HG03565 (cell line): ENCODE measurements around the gene SMC1B.
"Not testable (repeated sequence)": the region's sequence is repeated elsewhere in the genome, so short reads cannot be mapped to it uniquely, and the experiment has no call there.

ENCODE experiments used
- ATAC-seq: cut with Tn5 transposase; IDR thresholded peaks from one replicate; pipeline ENCODE4 v1.9.1; 2021; ENCODE audit warnings: mild to moderate bottlenecking, moderate library complexity; ENCODE audit not compliant: unreplicated experiment

SMC1B gene

DNA sequence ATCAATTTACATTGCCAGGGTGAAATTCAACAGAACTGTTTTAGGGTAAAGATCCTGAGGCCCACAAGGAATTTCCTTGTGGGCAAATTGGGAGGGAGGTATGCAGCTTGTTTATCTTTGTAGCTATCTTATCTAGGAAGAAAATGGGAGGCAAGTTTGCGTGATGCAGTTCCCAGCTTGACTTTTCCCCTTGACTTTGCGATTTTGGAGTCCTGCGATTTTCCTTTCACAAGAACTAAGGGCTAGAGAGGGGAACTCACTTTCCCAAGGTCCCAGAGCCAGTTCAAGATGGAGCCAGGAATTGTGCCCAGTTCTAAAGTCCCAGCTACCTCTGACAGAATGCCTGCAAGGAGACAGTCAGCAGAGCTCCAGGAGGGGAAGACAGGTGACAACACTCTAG, 30.8 kb upstream of the SMC1B start:
- no peak for ATAC-seq

GRCh38 chr22:45442116-45442515, 28.7 kb upstream of the SMC1B start:
- no peak for ATAC-seq

DNA sequence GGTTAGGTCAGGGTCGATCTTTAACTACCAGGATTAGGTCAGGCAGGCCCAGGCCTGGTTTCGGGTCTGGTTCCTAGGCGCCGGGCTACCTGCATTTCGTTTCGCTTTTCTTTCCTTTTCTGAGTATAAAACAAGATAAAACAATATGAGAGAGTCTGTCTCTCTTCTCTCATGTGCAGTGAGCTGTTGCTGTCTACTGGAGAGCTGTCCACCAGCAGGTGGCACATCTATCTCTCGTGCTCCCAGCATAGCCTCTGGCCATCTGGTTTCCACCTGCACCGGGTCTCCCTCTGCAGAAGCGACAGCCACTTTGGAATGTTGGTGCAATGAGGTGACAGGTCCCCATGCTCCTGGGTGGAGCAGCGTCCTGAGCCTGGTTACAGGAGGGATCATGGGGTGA, 27.7 kb upstream of the SMC1B start:
- ATAC-seq = no peak

- not testable (repeated sequence) for ATAC-seq
These were observed 27.3 kb upstream of the SMC1B start for GRCh38 chr22:45440688-45441087.

DNA sequence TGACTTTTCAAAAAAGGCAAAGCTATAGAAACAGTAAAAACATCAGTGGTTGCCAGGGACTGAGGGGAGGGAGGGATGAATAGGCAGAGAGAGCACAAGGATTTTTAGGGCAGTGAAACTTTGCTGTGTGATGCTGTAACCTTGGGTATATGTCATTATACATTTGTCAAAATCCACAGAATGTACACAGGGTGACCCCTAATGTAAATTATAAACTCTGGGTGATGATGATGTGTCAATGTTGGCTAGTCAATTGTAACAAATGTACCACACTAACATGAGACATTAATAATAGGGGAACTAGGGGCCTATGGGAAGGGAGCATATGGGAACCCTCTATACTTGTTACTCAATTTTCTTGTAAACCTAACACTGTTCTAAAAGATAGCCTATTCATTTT, 24.9 kb upstream of the SMC1B start:
- ATAC-seq = no peak

- not testable (repeated sequence) for ATAC-seq
These were observed 23.6 kb upstream of the SMC1B start for GRCh38 chr22:45436871-45437517.

DNA sequence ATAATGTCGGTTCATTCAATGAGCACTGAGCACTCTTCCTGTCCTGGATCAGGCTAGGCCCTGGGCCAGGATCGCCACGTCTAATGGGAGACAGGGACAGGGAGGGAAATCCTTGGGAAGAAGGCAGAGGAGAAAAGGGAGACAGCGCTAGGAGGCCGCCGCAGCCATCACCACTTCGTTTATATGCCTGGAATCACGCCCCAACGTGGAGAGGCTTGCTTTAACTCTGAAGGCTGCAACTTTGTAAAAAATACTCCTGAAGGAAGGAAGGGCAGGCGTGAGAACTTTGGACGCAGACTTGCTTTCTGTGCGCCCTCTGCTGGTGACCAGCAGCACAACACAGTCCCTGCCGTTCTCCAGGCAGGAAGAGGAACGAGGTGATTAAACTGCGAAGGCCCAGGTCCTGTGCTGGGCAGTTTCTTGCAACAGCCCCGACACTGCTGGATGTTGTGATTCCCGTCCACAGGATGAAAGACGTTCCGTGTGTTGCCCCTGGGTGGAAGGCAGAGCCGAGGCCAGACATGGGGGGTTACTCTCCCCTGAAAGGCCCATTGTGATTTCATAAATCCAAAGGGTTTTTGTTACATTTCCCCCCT, 22.2 kb upstream of the SMC1B start:
- ATAC-seq = no peak

- ATAC-seq = no peak
These were observed 21.6 kb upstream of the SMC1B start for GRCh38 chr22:45434981-45435380.

DNA sequence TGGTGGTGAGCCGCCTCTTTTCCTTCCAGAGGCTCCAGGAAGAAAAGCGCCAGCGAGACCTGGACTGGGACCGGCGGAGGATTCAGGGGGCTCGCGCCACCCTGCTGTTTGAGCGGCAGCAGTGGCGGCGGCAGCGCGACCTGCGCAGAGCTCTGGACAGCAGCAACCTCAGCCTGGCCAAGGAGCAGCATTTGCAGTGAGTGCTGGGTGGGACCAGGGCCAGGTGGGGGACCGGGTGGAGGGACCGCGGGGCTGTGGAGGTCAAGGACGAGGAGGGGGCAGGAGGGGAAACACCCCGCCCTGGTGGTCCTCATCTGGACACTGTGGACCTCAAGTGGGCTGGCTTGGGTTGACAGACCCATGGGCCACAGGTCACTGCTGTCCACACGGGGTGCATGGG, 17.5 kb upstream of the SMC1B start:
- ATAC-seq = no peak

DNA sequence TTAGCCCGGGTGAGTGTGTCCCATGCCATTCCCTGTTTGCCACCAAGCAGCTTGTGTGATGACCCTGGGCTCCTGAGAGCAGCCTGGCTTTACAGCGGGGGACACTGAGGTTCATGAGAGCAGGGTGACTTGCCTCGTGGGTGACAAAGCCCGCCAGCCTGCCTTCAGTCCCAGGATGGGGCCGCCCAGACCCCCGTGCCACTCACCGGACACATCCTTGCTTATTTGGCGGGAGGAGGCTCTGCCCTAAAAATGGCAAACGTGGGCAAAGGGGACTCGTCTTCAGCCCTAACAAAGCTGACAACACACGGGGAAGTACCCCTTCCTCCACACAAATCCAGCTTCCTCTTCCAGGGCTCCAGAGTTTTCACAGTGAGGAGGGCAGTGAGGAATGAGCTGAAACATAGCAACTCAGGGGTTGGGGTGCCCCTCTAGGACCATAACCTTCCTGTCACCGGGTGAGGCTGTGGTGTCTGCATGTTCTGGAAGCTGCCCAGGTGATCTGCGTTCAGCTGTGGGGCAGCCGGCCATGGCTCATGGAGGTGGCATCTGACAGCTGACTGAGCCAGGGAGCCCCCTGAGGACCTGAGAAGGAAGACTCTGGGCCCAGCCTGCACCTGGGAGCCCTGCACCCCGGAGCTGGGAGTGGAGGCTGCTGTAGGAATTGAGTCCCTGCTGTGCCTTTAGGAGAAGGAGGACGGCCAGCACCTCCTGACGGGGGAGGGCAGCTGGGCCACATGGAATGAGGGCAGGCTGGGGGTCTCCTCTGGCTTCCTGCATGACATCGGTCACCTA, 16.8 kb upstream of the SMC1B start:
- ATAC-seq = no peak

DNA sequence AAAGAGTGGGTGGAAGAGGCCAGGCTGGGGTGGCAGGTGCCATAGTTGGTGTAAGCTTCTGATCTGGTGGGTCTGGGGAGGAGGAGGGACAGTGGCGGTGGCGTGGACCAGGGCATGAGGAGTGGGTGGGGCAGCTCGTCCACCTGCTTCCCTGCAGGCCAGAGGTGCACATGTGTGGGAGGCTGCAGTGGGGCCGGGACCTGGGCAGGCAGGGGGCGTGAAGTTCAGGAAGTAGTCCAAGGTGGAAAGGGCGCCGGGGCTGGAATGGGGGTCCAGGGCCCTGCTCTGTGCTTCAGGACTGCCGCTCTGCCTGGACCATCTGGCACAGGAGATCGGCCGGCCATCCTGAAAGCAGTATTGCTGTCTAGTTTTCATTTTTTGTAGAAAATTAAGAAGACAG, 16.0 kb upstream of the SMC1B start:
- no peak for ATAC-seq

- no peak for ATAC-seq
These were observed 15.3 kb upstream of the SMC1B start for GRCh38 chr22:45428391-45429385.

DNA sequence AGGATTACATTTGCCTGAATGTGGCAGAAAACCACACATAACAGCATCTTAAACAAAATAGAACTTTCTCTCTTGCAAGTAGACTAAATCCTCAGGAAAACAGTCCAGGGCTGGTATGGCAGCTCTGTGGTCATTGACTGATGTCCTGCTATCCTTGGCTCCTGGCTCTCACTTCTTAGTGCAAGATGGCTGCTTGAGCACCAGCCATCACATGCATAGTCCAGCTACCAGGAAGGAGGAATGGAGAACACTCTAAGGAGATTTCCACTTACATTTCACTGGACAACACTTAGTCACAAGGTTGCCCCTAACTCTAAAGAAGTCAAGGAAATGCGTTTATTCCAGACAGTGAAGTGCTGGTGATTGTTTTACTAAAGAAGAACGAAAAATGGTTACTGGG, 13.7 kb upstream of the SMC1B start:
- no peak for ATAC-seq

- no peak for ATAC-seq
These were observed 13.0 kb upstream of the SMC1B start for GRCh38 chr22:45426387-45426786.

- no peak for ATAC-seq
These were observed 12.3 kb upstream of the SMC1B start for GRCh38 chr22:45425531-45426265.

GRCh38 chr22:45425101-45425500, 11.7 kb upstream of the SMC1B start:
- no peak for ATAC-seq

- no peak for ATAC-seq
These were observed 10.9 kb upstream of the SMC1B start for GRCh38 chr22:45424241-45424731.

- ATAC-seq = no peak
These were observed 10.1 kb upstream of the SMC1B start for GRCh38 chr22:45423524-45423923.

DNA sequence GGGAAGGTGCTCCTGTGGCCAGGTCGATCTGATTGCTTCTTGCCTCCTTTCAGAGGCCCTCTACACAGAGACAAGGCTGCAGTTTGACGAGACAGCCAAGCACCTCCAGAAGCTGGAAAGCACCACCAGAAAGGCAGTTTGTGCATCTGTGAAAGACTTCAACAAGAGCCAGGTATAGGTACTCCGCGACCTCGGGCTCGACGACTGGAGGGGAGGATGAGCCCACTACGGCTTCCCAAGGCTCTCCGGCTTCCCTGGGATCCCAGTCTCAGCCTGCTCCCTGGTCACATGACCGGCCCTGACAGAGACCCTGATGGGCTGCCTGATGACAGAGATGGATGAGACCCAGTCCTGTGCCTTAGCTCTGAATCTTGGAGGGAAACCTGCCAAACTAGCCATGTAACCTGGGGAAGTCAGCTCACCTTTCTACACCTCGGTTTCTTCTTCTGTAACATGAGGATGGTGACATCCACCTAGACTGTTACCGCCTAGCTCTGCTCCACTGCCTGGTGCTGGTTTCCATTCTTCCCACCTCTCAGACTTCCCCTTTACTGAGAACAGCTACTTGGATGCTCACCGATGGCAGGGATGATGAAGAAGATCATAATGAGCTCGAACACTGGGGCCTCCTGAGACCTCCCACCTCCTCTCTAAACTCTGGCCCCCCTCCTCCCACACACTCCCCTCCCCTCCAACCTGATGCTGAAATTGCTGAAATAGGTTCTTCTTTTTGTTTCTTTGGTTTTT, 9.0 kb upstream of the SMC1B start:
- ATAC-seq = no peak
